ENCODE measurements around the gene CTSE.

Gene CTSE

DNA sequence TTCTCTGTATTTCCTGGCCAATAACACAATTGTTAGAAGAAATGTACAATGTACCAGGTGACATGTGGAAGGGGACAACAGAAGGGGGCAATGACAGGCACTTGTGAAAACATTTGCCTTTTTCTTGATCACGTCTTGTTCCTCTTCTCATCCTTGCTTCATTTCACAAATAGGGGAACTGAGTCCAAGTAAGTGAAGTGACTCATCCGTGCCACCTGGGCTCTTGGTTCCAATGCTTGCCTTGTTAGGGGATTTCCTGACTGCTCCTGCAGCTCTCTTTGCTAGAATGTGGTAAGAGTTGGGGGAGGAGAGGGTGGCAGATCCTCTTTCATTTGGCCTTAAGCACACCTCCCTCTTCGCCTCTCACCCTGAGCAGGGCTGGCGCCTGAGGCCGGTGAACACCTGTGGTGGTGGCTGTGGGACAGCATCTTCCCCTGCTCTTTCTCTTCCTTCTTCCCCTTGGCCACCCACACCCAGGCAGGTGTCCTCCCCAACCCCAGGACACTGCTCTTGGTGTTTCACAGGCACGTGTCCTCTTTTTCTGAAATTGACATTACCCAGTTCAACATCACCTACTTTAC is 27.1 kb upstream of the CTSE start:
- DNase-seq (ENCODE audit: low read depth) = no peak
- TF ChIP-seq, protein P1, sequence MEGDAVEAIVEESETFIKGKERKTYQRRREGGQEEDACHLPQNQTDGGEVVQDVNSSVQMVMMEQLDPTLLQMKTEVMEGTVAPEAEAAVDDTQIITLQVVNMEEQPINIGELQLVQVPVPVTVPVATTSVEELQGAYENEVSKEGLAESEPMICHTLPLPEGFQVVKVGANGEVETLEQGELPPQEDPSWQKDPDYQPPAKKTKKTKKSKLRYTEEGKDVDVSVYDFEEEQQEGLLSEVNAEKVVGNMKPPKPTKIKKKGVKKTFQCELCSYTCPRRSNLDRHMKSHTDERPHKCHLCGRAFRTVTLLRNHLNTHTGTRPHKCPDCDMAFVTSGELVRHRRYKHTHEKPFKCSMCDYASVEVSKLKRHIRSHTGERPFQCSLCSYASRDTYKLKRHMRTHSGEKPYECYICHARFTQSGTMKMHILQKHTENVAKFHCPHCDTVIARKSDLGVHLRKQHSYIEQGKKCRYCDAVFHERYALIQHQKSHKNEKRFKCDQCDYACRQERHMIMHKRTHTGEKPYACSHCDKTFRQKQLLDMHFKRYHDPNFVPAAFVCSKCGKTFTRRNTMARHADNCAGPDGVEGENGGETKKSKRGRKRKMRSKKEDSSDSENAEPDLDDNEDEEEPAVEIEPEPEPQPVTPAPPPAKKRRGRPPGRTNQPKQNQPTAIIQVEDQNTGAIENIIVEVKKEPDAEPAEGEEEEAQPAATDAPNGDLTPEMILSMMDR (IDR thresholded peaks at IDR 0.05; ENCODE audit: control insufficient read depth, insufficient read depth, low read depth, low read length, missing control alignments) = no peak
- no peak overlapping the region for H3K4me3 ChIP-seq (ENCODE audit: control insufficient read depth, low read depth, low read length)

DNA sequence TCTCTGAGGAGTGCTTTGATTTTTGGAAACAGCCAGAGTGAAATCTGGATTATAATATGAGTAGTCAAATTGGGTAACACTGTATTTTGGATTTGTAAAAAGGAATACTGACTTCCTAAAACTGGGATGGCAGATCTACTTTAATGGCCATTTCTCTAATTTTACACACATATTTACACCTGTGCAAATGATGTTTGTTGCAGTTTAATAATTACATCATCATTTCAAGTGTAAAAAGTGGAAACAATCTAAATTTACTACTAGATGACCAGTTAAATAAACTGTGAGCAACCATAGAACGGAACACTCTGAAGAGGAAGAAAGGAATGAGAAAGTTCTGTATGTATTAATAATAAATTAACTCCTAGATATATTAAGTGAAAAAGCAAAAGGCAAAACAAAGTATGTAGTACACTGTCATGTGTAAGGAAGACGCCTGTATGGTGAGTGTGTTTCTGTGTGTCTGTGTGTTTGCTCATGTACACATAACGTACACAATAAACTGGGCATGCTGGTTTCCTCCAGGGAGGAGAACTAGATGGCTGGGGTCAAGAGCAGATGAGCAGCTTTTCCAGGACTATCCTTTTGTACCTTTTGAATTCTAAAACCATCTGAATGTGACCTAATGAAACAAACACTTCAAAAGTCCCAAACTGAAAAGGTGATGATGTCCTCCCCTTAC is 26.4 kb upstream of the CTSE start:
- no peak for DNase-seq (ENCODE audit: low read depth)
- TF ChIP-seq, protein P1 (IDR thresholded peaks at IDR 0.05; ENCODE audit: control insufficient read depth, insufficient read depth, low read depth, low read length, missing control alignments) = no peak
- H3K4me3 ChIP-seq (ENCODE audit: control insufficient read depth, low read depth, low read length) = no peak overlapping the region

DNA sequence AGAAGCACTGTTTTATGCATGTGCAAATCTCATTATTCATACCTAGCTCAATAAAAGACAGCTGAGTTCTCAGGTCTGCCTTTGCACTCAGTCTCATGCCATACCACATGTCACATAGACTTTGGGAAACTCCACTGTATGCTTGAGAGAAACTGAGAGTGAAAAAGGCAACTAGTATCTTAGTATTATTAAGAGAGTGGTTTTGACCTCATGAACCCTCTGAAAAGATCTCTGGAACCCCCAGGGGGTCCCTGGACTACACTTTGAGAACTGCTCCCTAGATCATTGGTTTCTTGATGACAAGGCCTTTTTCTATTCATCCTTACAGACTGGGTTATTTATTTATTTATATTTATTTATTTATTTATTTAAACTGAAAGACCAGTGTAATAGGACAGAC is 25.6 kb upstream of the CTSE start:
- TF ChIP-seq, protein P1 (IDR thresholded peaks at IDR 0.05; ENCODE audit: control insufficient read depth, insufficient read depth, low read depth, low read length, missing control alignments) = no peak
- no peak for DNase-seq (ENCODE audit: low read depth)
- H3K4me3 ChIP-seq (ENCODE audit: control insufficient read depth, low read depth, low read length) = no peak overlapping the region

DNA sequence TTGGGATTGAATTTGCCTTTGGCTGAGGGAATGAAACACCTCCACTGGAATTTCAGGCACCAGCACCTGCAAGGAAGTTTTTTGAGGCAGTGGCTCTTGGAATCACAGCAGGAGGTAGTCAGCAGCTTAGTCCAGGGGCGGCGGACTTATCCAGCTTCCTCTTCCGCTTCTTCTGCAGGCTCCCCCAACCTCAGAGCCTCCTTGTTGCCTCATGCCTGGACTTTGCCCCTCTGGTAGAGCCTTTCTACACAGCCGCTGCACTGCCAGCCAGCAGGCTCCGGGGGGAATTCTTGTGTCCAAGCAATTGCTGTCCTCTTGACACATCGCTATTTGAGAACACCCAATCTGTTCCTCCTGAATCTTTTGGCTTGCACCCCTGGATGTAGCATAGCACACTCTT is 24.9 kb upstream of the CTSE start:
- H3K4me3 ChIP-seq (ENCODE audit: control insufficient read depth, low read depth, low read length) = no peak overlapping the region
- TF ChIP-seq, protein P1 (IDR thresholded peaks at IDR 0.05; ENCODE audit: control insufficient read depth, insufficient read depth, low read depth, low read length, missing control alignments) = no peak
- DNase-seq (ENCODE audit: low read depth) = no peak

DNA sequence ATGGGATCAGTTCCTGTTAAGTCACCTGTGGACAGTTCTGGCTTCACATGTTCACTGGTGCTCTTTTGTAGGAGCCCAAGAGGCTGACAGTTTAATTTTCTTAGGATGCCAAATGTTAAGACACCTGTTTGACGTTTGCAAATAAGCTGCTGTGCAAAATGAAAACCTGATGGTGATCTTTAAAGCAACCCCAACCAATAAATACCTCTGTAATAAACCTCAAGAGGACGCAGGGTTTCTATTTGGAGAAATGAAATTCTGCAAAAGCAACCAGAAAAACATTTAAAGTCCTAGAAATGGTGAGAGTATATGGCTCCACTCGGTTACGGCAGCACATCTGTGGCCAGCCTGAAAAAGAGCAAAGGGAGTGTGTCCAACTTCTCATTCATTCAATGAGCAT is 23.6 kb upstream of the CTSE start:
- no peak overlapping the region for H3K4me3 ChIP-seq (ENCODE audit: control insufficient read depth, low read depth, low read length)
- no peak for DNase-seq (ENCODE audit: low read depth)
- TF ChIP-seq, protein P1 (IDR thresholded peaks at IDR 0.05; ENCODE audit: control insufficient read depth, insufficient read depth, low read depth, low read length, missing control alignments) = no peak

DNA sequence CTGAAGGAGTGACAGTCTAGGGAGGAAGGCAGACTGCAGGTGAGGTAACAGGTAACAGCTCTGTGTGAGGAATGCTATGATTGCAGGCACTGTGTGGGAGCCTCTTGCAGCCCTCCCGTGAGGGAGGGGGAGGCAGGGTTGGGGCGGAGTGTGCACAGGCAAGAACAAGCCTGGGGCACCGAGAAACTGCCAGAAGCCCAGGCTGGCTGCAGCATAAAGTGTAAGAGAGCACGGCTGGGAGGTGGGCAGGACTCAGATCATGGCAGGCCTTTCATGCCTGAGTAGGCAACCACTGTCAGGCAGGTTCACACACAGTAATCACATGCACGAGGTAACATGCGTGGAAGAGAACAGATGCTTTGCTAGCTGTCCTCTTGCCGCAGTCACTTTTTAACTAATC is 17.9 kb upstream of the CTSE start:
- no peak overlapping the region for H3K4me3 ChIP-seq (ENCODE audit: control insufficient read depth, low read depth, low read length)
- DNase-seq (ENCODE audit: low read depth) = no peak
- TF ChIP-seq, protein P1 (IDR thresholded peaks at IDR 0.05; ENCODE audit: control insufficient read depth, insufficient read depth, low read depth, low read length, missing control alignments) = no peak
